Sigmoid colon (tissue), 7 donors: ENCODE results near the gene RFT1. TPM values are rescaled to one million over a fixed set of nuclear protein-coding genes. Genes with fewer than 3 reads are reported as not detected.
A peak's percentile ranks its signal among the peaks of the same experiment; 100 is the strongest.

Source experiments
- DNase-seq: peaks from one replicate; pipeline ENCODE4 v3.0.0-alpha.2; 2019
- H3K27ac ChIP-seq, 4 donors: fragments of 200-600 bp; sonication (generic); one replicate each; pipeline ENCODE4 v1.5.1; 2016 to 2019; ENCODE audit warnings: mild to moderate bottlenecking in 1 of 4
- H3K27me3 ChIP-seq, 3 donors: fragments of 200-600 bp; sonication (generic); one replicate each; pipeline ENCODE4 v1.5.1; 2019; ENCODE audit warnings: mild to moderate bottlenecking in 1 of 3
- H3K36me3 ChIP-seq, 4 donors: fragments of 200-600 bp; sonication (generic); one replicate each; pipeline ENCODE4 v1.5.1; 2016 to 2019
- H3K4me1 ChIP-seq, 4 donors: fragments of 200-600 bp; sonication (generic); one replicate each; pipeline ENCODE4 v1.5.1; 2017 to 2019
- H3K4me3 ChIP-seq, 4 donors: fragments of 200-600 bp; sonication (generic); one replicate each; pipeline ENCODE4 v1.5.1; 2017 to 2019; ENCODE audit warnings: mild to moderate bottlenecking in 2 of 4, moderate library complexity in 1 of 4
- H3K9me3 ChIP-seq, 4 donors: fragments of 200-600 bp in 3 of 4; sonication (generic) in 3 of 4; one replicate each; pipeline versions ENCODE4 v1.5.1 to v1.6.1; 2013 to 2019
- EP300 ChIP-seq, 4 donors: sonication (generic); formaldehyde crosslinking; IDR thresholded peaks; one replicate each; pipeline ENCODE4 v1.6.1; 2017; ENCODE audit warnings: antibody characterized with exemption in 4 of 4
- POLR2A ChIP-seq, 2 donors: fragments of 450-650 bp; IDR thresholded peaks; one replicate each; pipeline ENCODE4 v1.6.1; 2016; ENCODE audit warnings: antibody characterized with exemption in 2 of 2, mild to moderate bottlenecking in 2 of 2, moderate library complexity in 2 of 2
- POLR2AphosphoS5 ChIP-seq, 4 donors: sonication (generic); formaldehyde crosslinking; IDR thresholded peaks; one replicate each; pipeline ENCODE4 v1.6.1; 2017; ENCODE audit warnings: antibody characterized with exemption in 4 of 4
- WGBS, 2 donors: extraction: QIAGEN DNeasy Blood & Tissue Kit; methylation state at CpG; one replicate each; pipeline ENCODE4 v1.1.7; 2013; 5-methylcytosine and 5-hydroxymethylcytosine counted together
- intact Hi-C: fragments of 100-400 bp; cut with DNase I; formaldehyde crosslinking; loops from one replicate; pipeline ENCODE4 v1.15.1; 2023
- polyA plus RNA-seq, 3 donors: library from polyadenylated mRNA; stranded (reverse); fragments of 200-250 nt; gene quantifications; one replicate each; pipeline ENCODE4 v1.2.3, GENCODE V29; 2013
- total RNA-seq, 4 donors: library from RNA; depleted of rRNA; stranded (reverse); fragments of >200 nt; gene quantifications; one replicate each; pipeline ENCODE4 v1.1.0, GENCODE V29; 2016
- TF ChIP-seq, protein P1 (sequence below), 4 experiments: fragments of 450-650 bp in 3 of 4; fragments of 200-600 bp in 1 of 4; IDR thresholded peaks; one replicate each; pipeline ENCODE4 v1.5.1; 2016 to 2019; ENCODE audit warnings: antibody characterized with exemption in 4 of 4, mild to moderate bottlenecking in 3 of 4, moderate library complexity in 2 of 4
- donor health status: healthy with polysubstance abuse.
- donor health status: Bipolar disorder and iron deficiency.
- donor health status: healthy.

The RFT1 gene
- total and polyA plus RNA-seq, 7 donors = 3.0 to 13.2 (median 6.3) TPM

DNA sequence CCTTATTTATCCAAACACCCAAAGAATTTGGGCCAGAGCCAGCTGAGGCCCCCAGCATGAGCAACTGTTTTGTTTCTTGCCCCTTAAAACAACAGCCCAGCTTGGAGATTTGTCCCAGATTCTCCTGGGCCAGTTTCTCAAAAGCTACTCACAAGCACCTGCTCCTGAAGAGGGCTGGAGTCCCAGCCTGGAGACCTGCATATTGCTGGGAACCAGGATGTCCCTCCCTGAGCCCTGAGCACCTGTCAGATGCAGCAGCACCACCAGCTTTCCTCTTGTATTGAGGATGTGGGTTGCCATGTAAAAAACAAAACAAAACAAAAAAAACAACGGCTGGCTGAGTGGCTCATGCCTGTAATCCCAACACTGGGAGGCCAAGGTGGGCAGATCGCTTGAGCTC lies 7.0 kb upstream of the RFT1 start:
- H3K4me3 ChIP-seq = no peak overlapping the region
- H3K27ac ChIP-seq = no peak overlapping the region
- H3K9me3 ChIP-seq = no peaks in the 10 kb centered on the region
- 53 to 65% methylated on average over 2 of the region's 2 CpGs for WGBS, 2 donors
- peaks cover 0 to 4% (median 0%) of the 10 kb centered on the region in 4 donors for H3K4me1 ChIP-seq
- intact Hi-C loops = no loop called here
- TF ChIP-seq POLR2AphosphoS5 (IDR thresholded peaks at IDR 0.05) (no peak), EP300 (IDR thresholded peaks at IDR 0.05) (no peak), POLR2A (IDR thresholded peaks at IDR 0.05) (no peak)
- TF ChIP-seq, protein P1, sequence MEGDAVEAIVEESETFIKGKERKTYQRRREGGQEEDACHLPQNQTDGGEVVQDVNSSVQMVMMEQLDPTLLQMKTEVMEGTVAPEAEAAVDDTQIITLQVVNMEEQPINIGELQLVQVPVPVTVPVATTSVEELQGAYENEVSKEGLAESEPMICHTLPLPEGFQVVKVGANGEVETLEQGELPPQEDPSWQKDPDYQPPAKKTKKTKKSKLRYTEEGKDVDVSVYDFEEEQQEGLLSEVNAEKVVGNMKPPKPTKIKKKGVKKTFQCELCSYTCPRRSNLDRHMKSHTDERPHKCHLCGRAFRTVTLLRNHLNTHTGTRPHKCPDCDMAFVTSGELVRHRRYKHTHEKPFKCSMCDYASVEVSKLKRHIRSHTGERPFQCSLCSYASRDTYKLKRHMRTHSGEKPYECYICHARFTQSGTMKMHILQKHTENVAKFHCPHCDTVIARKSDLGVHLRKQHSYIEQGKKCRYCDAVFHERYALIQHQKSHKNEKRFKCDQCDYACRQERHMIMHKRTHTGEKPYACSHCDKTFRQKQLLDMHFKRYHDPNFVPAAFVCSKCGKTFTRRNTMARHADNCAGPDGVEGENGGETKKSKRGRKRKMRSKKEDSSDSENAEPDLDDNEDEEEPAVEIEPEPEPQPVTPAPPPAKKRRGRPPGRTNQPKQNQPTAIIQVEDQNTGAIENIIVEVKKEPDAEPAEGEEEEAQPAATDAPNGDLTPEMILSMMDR (IDR thresholded peaks at IDR 0.05) = no peak
- H3K36me3 ChIP-seq = no peaks in the 10 kb centered on the region
- H3K27me3 ChIP-seq = no peaks in the 10 kb centered on the region
- no peak for DNase-seq

DNA sequence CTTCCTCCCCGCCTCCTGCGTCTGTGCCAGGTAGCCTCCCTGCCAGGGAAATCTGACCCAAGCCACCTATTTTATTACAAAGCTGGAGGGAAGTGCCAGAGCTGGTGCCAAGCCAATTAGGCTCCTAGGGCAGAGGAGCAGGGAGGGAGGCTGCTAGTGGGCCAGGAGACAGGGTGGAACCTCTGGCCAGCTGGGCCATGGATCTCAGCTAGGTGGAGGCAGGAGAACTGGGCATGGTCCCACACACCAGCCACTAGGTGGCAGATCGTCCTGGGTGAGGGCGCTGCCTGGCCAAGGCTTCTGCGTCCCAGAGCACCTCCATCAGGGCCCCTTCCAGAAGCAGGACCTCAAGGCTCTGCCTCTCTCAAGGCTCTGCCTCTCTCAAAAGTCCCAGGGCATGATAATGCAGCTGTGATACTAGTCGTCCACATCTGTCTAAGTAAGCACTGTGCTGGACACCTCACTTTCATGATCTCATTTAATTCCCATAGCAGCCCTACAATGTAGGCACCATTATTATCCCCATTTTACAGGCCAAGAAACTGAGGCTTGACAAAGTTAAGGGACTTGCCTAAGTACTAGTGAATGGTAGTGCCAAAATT lies 4.5 kb upstream of the RFT1 start:
- H3K36me3 ChIP-seq = no peaks in the 10 kb centered on the region

DNA sequence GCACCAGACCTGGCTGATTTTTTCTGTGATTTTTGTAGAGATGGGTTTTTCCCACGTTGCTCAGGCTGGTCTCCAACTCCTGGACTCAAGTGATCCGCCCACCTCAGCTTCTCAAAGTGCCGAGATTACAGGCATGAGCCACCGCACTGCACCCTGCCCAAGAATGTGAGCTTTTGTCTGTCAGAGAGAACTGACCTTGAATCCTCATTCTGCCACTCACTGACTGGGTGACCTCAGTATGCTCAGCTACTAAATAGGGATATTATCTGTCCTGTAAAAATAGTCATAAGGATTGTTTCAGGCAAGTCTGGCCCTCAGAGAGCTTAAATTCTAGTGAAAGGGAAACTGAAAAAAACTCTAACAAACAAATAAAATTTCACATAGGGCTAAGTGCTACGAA lies 2.1 kb upstream of the RFT1 start:
- 52 to 83% methylated on average over 5 of the region's 5 CpGs for WGBS, 2 donors
- no peak for TF ChIP-seq EP300 (IDR thresholded peaks at IDR 0.05)
- TF ChIP-seq, protein P1 (IDR thresholded peaks at IDR 0.05) = no peak
- TF ChIP-seq POLR2A (IDR thresholded peaks at IDR 0.05) = no peak
- TF ChIP-seq POLR2AphosphoS5 (IDR thresholded peaks at IDR 0.05) = no peak
- Histone ChIP-seq H3K27me3 (no peaks in the 10 kb centered on the region), H3K9me3 (no peaks in the 10 kb centered on the region), H3K4me3 (no peak overlapping the region), H3K36me3 (no peaks in the 10 kb centered on the region), H3K27ac (no peak overlapping the region), H3K4me1 (peaks cover 0 to 22% (median 18%) of the 10 kb centered on the region in 4 donors)
- intact Hi-C loops = no loop called here
- DNase-seq = no peak

More for the DNA sequence above, 4.5 kb upstream of the RFT1 start:
- no peak overlapping the region for H3K4me3 ChIP-seq
- H3K4me1 ChIP-seq = peaks cover 0 to 12% (median 9%) of the 10 kb centered on the region in 4 donors
- H3K27me3 ChIP-seq = no peaks in the 10 kb centered on the region
- peak; percentile 76 for DNase-seq
- H3K27ac ChIP-seq = no peak overlapping the region
- H3K9me3 ChIP-seq = no peaks in the 10 kb centered on the region
- intact Hi-C loops = loop anchor here (2.0 kb wide), 1 partner anchor 62 kb away; no protein-coding TSS in a partner anchor
- 9 to 28% methylated on average over 6 of the region's 6 CpGs for WGBS, 2 donors
- no peak for TF ChIP-seq POLR2A (IDR thresholded peaks at IDR 0.05)
- TF ChIP-seq, protein P1 (IDR thresholded peaks at IDR 0.05) = peak in 3 of 4 experiments; percentile 11 to 68 (median 63)
- no peak for TF ChIP-seq EP300 (IDR thresholded peaks at IDR 0.05)
- TF ChIP-seq POLR2AphosphoS5 (IDR thresholded peaks at IDR 0.05) = no peak

DNA sequence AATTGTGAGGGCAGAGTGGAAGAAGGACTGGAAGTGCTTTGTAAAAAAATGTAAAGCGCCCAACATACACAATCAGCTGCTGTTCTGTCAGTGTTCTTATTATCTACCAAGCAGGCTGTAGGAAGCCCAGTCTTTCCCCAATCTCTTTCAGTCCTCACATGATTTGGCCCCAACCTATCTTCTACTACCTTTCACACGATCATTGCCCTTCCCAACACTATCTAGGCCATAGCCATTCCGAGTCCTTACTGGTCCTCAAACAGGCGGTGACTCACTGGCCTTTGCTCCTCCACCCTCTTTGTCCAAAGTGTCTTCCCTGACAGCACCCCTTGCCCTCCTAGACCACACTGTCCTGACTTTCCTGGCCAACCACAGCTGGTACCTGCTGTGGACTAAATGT lies 861 bp upstream of the RFT1 start:
- TF ChIP-seq EP300 (IDR thresholded peaks at IDR 0.05) (no peak), POLR2A (IDR thresholded peaks at IDR 0.05) (no peak), POLR2AphosphoS5 (IDR thresholded peaks at IDR 0.05) (no peak)
- TF ChIP-seq, protein P1 (IDR thresholded peaks at IDR 0.05) = no peak
- H3K4me3 ChIP-seq = peak overlapping the region in 2 of 4 donors; percentile 69 to 82
- 80 to 93% methylated on average over 4 of the region's 4 CpGs for WGBS, 2 donors
- H3K36me3 ChIP-seq = peaks cover 0 to 7% (median 0%) of the 10 kb centered on the region in 4 donors
- DNase-seq = no peak
- peaks cover 0 to 22% (median 18%) of the 10 kb centered on the region in 4 donors for H3K4me1 ChIP-seq
- intact Hi-C loops = loop anchor here (2.0 kb wide), 1 partner anchor 30 kb away; the partner anchor contains the start of gene PRKCD
- peak overlapping the region; percentile 84 to 91 (median 90) for H3K27ac ChIP-seq
- H3K27me3 ChIP-seq = no peaks in the 10 kb centered on the region
- H3K9me3 ChIP-seq = no peaks in the 10 kb centered on the region
